Measurements from ENCODE around the gene CBLB.

GRCh38 chr3:105837143-105837740 is 31.6 kb downstream of the CBLB start:
- no peak for TF ChIP-seq BHLHE40 (IDR thresholded peaks at IDR 0.05; ENCODE audit: low read length)
- TF ChIP-seq CTCF (IDR thresholded peaks at IDR 0.05 in 2 of 3, conservative IDR thresholded peaks at IDR 0.05 in 1 of 3; ENCODE audit: insufficient read depth in 2 of 3, low read depth in 1 of 3, low read length in 3 of 3): no peak
- no peak for TF ChIP-seq ZNF217 (CRISPR knock-in tag; IDR thresholded peaks at IDR 0.05)
- no peak for TF ChIP-seq CHD1 (IDR thresholded peaks at IDR 0.05; ENCODE audit: low read length)
- TF ChIP-seq CHD2 (IDR thresholded peaks at IDR 0.05; ENCODE audit: low read depth, low read length): no peak
- no peak for TF ChIP-seq POLR2A (conservative IDR thresholded peaks at IDR 0.05)
- TF ChIP-seq SRF (CRISPR knock-in tag; IDR thresholded peaks at IDR 0.05): no peak

Measured in K562 (cell line).